ENCODE data around the gene TNFRSF8. TPM values are rescaled to one million over a fixed set of nuclear protein-coding genes. Genes with fewer than 3 reads are reported as not detected.

Gene TNFRSF8
- total and polyA plus RNA-seq, 5 experiments from 2014 or later, result not detected

DNA sequence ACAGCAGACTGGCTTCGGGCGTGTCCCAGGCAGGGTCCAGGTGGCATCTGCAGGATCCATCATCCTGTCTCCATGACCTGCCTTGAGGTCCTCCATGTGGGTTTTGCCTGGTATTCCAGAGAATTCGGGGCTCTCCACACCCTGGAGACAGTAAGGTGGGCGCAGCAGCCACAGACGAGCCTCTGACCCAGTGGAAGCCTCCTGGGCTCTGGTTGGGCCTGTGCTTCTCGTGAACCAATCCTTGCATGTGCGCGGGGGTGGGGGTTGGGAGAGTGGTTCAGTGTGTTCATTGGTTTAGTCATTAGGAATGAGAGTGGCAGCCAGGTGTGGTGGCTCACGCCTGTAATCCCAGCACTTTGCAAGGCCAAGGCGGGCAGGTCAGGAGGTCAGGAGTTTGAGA is 71.6 kb downstream of the TNFRSF8 start:
- H3K27ac Mint-ChIP-seq, result peak overlapping the region in 3 of 10 donors; percentile 25 to 80 (median 42)
- H3K4me1 Mint-ChIP-seq, result peaks cover 4 to 34% (median 28%) of the 10 kb centered on the region in 4 donors
- no peaks in the 10 kb centered on the region for H3K9me3 Mint-ChIP-seq
- H3K36me3 Mint-ChIP-seq, result no peaks in the 10 kb centered on the region
- DNase-seq (no peak), ATAC-seq (no peak)
- no peaks in the 10 kb centered on the region for H3K27me3 Mint-ChIP-seq
- POLR2A ChIA-PET, result interaction anchor here (0.9 to 5.3 kb wide), 8 partner anchors 10 to 75 kb away, joined by 3 to 45 read pairs (median 4); partner anchors contain the start of gene TNFRSF1B
- H3K4me3 Mint-ChIP-seq, result no peak overlapping the region

DNA sequence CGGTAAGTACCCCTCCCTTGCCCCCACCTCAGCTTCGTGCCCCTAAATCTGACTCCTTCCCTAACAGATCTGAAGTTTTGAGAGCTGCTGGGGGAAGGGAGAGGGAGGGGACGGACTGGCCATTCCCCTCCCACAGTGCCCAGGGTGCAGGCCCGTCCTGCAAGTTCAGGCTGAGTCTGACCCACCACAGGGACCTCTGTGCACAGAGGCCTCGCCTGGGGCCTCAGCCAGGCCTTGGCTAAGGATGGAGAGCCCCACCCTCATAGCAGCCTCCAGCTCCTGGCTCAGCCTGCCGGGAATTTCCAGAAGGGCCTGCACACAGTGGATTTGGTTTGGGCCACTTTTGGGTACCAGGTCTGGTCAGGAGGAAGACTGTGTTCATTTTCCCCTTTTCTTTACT is 72.5 kb downstream of the TNFRSF8 start:
- Mint-ChIP-seq H3K9me3 (no peaks in the 10 kb centered on the region), H3K4me3 (no peak overlapping the region), H3K27ac (peak overlapping the region in 4 of 10 donors; percentile 17 to 89 (median 50)), H3K27me3 (no peaks in the 10 kb centered on the region), H3K36me3 (no peaks in the 10 kb centered on the region), H3K4me1 (peaks cover 4 to 33% (median 27%) of the 10 kb centered on the region in 4 donors)
- POLR2A ChIA-PET, result interaction anchor here (0.7 to 5.3 kb wide), 6 partner anchors 10 to 68 kb away, joined by 3 to 45 read pairs (median 4); partner anchors contain the start of gene TNFRSF1B
- no peak for ATAC-seq
- no peak for DNase-seq

DNA sequence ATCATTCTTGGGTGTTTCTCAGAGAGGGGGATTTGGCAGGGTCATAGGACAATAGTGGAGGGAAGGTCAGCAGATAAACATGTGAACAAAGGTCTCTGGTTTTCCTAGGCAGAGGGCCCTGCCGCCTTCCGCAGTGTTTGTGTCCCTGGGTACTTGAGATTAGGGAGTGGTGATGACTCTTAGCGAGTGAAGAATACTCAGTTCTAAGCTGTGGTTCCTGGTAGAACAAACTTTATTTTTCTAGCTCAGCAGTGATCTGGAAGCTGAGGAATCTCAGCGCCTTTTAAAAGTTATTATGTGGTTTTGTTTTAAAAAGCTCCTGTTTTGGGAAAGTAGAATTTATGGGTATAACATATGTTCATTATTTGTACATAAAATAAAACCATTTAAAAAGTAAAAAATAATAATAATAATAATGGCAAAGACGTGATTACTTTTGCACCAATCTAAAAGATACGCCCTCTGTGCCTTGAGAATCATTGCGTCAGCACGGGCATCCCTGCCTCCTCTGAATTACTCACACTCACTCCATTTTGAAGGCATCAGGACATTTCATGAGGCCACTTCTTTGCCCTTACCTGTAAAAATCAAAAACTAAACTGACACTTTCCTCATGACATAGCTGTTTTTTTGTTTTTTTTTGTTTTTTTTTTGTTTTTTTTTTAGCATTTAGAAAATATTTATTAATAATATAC is 74.0 kb downstream of the TNFRSF8 start:
- POLR2A ChIA-PET, result interaction anchor here (1.0 to 7.8 kb wide), 2 partner anchors 11 to 13 kb away, joined by 3 to 67 read pairs; no protein-coding TSS in a partner anchor
- H3K4me1 Mint-ChIP-seq, result peaks cover 4 to 30% (median 24%) of the 10 kb centered on the region in 4 donors
- no peak overlapping the region for H3K4me3 Mint-ChIP-seq
- DNase-seq, result no peak
- no peak for ATAC-seq
- no peaks in the 10 kb centered on the region for H3K36me3 Mint-ChIP-seq
- H3K9me3 Mint-ChIP-seq, result no peaks in the 10 kb centered on the region
- H3K27me3 Mint-ChIP-seq, result no peaks in the 10 kb centered on the region
- H3K27ac Mint-ChIP-seq, result peak overlapping the region in 1 of 10 donors; percentile 61

DNA sequence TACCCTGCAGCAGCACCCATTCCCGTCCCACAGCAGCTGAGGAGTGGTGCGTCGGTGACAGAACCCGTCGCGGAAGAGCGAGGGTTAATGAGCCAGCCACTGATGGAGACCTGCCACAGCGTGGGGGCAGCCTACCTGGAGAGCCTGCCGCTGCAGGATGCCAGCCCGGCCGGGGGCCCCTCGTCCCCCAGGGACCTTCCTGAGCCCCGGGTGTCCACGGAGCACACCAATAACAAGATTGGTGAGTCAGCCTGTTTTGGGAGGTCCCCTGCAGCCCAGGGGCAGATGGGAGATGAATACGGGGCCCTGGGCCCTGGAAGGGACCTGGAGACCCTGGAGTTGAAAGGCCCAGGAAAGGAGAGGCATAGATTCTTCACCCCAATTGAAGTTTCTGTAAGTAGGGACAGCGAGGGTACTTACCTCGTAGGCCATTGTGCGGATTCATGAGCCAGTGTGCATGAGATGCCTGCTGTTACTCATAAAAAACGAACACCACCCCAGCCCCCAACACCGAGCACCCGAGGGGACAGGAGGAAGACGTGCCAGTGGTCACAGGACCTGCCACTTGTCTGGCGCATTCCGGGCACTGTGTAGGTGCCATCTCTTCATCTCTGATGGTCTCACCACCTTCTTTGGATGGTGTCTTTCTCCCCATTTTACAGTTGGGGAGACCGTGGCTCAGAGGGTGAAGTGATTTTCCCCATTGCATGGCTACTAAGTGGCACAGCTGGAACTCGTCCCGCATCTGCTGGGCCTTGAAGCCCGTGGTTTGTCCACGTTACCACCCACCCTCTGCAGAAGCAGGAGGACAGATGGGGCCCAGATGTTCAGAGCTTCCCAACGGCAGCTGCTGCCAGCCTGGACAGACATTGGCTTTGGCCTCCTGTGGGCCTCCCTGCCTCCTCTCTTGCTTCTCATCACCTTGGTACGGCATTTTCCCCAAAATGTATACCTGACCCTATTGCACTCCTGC is 75.4 kb downstream of the TNFRSF8 start:
- H3K9me3 Mint-ChIP-seq, result no peaks in the 10 kb centered on the region
- no peak for ATAC-seq
- no peak overlapping the region for H3K4me3 Mint-ChIP-seq
- DNase-seq, result no peak
- H3K36me3 Mint-ChIP-seq, result no peaks in the 10 kb centered on the region
- peaks cover 8 to 26% (median 19%) of the 10 kb centered on the region in 4 donors for H3K4me1 Mint-ChIP-seq
- no peaks in the 10 kb centered on the region for H3K27me3 Mint-ChIP-seq
- H3K27ac Mint-ChIP-seq, result peak overlapping the region in 4 of 10 donors; percentile 32 to 73 (median 52)
- POLR2A ChIA-PET, result interaction anchor here (7.8 kb wide), 1 partner anchor 12 kb away, joined by 67 read pairs; no protein-coding TSS in a partner anchor

DNA sequence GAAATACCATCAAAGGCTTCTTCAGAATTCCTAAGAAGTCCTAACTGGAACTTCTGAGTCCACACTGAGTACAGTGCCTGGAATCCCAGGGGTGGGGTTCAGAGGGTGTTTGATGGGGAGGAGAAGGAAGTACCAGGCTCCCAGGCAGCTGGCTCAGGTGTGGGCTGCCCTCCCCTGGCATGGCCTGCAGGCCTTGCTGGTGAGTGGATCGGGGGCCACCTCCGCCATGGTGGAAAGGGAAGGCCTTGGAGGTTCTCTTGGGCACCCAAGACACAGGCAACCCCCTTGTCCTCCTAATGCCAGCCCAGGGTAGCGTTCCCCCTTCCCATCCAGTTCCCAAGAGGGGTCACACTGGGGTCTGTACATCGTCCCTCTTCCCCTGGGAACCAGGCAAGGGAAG is 76.9 kb downstream of the TNFRSF8 start:
- Mint-ChIP-seq H3K27me3 (no peaks in the 10 kb centered on the region), H3K36me3 (no peaks in the 10 kb centered on the region), H3K4me3 (no peak overlapping the region), H3K9me3 (no peaks in the 10 kb centered on the region), H3K4me1 (peaks cover 11 to 31% (median 17%) of the 10 kb centered on the region in 4 donors), H3K27ac (peak overlapping the region in 1 of 10 donors; percentile 32)
- DNase-seq (no peak), ATAC-seq (no peak)
- POLR2A ChIA-PET, result interaction anchor here (7.8 kb wide), 1 partner anchor 10 kb away, joined by 67 read pairs; no protein-coding TSS in a partner anchor

DNA sequence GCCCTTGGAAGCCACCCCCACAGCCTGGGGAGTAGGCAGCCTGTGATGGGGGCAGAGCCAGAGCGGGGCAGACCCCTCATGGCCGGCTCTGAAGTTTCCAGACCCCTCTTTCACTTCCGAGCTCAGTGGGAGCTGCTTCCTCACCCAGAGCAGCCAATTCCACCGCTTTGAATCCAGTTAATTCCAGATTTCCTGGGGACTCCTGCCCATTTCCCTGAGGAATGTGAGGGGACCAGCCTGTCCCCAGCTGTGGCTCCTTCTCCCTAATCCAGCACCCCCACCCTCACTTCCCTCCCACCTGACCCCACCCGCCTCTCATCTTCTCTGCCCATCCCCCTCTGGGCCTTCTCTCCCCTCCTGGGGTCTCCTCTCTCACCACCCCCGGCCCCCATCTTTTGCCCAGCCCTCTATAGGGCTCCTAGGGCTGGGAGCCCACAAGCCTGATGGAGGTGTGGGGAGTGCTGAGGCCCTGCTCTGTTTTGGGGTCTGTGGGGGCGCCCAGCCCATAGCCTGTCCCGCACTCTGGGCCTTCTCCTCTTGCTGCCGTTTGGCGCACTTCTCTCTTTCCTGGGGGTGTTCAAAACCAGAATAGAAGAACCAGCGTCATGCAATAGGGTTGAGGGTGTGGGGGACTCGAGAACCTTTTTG is 77.5 kb downstream of the TNFRSF8 start:
- no peaks in the 10 kb centered on the region for H3K36me3 Mint-ChIP-seq
- DNase-seq (no peak), ATAC-seq (no peak)
- peaks cover 11 to 36% (median 20%) of the 10 kb centered on the region in 4 donors for H3K4me1 Mint-ChIP-seq
- POLR2A ChIA-PET, result interaction anchor here (0.7 to 7.8 kb wide), 4 partner anchors 10 to 30 kb away, joined by 3 to 67 read pairs (median 3); no protein-coding TSS in a partner anchor
- H3K4me3 Mint-ChIP-seq, result no peak overlapping the region
- H3K27me3 Mint-ChIP-seq, result no peaks in the 10 kb centered on the region
- peak overlapping the region in 1 of 10 donors; percentile 56 for H3K27ac Mint-ChIP-seq
- H3K9me3 Mint-ChIP-seq, result no peaks in the 10 kb centered on the region

DNA sequence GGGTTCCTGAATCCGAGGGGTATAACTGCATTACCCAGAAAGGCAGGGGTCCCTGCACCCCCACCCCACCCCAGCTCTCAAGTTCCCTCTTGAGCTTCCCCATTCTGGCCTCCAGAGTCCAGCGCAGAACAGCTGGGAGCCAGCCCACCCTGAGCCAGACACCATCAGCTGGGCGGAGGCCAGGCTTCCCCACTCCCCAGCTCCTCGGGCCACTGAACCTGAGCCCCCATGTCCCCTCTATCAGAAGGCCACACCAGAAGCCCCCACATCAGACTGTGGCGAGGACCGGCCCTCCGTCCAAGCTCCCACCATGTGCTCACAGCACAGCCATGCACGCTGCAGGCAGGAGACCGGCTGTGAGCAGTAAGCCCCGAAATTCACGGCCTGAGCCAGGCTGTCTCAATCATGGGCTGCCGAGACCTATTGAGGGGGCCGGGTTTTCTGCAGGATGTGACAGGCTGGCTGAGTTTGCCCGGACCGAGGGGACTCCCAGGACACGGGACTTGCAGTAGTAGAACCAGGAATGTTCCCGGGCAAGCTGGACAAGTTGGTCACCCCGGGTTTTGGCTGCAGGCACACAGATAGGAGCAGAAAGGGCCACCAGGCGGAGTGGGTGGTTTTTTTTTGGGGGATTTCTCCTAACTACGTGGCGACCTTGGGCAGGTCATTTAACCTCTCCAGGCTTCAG is 78.2 kb downstream of the TNFRSF8 start:
- no peaks in the 10 kb centered on the region for H3K27me3 Mint-ChIP-seq
- no peak overlapping the region for H3K4me3 Mint-ChIP-seq
- ATAC-seq, result no peak
- peak overlapping the region in 6 of 10 donors; percentile 32 to 81 (median 58) for H3K27ac Mint-ChIP-seq
- H3K4me1 Mint-ChIP-seq, result peaks cover 9 to 39% (median 22%) of the 10 kb centered on the region in 4 donors
- POLR2A ChIA-PET, result interaction anchor here (0.7 to 7.8 kb wide), 6 partner anchors 9 to 29 kb away, joined by 3 to 67 read pairs (median 3); no protein-coding TSS in a partner anchor
- no peaks in the 10 kb centered on the region for H3K9me3 Mint-ChIP-seq
- DNase-seq, result no peak
- no peaks in the 10 kb centered on the region for H3K36me3 Mint-ChIP-seq

DNA sequence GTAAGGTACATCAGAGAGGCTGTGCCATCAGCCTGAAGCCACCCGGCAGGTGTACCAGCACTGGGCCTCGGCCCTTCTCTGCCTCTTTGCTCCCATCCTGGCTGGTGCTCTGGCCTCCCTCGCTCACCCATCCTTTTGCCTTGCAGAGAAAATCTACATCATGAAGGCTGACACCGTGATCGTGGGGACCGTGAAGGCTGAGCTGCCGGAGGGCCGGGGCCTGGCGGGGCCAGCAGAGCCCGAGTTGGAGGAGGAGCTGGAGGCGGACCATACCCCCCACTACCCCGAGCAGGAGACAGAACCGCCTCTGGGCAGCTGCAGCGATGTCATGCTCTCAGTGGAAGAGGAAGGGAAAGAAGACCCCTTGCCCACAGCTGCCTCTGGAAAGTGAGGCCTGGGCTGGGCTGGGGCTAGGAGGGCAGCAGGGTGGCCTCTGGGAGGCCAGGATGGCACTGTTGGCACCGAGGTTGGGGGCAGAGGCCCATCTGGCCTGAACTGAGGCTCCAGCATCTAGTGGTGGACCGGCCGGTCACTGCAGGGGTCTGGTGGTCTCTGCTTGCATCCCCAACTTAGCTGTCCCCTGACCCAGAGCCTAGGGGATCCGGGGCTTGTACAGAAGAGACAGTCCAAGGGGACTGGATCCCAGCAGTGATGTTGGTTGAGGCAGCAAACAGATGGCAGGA is 79.2 kb downstream of the TNFRSF8 start:
- Mint-ChIP-seq H3K36me3 (no peaks in the 10 kb centered on the region), H3K9me3 (no peaks in the 10 kb centered on the region), H3K4me1 (peaks cover 16 to 49% (median 31%) of the 10 kb centered on the region in 4 donors), H3K4me3 (no peak overlapping the region), H3K27ac (peak overlapping the region in 6 of 10 donors; percentile 32 to 96 (median 60)), H3K27me3 (no peaks in the 10 kb centered on the region)
- ATAC-seq, result no peak
- DNase-seq, result no peak
- POLR2A ChIA-PET, result interaction anchor here (0.9 to 7.8 kb wide), 4 partner anchors 8 to 23 kb away, joined by 3 to 67 read pairs (median 4); no protein-coding TSS in a partner anchor

DNA sequence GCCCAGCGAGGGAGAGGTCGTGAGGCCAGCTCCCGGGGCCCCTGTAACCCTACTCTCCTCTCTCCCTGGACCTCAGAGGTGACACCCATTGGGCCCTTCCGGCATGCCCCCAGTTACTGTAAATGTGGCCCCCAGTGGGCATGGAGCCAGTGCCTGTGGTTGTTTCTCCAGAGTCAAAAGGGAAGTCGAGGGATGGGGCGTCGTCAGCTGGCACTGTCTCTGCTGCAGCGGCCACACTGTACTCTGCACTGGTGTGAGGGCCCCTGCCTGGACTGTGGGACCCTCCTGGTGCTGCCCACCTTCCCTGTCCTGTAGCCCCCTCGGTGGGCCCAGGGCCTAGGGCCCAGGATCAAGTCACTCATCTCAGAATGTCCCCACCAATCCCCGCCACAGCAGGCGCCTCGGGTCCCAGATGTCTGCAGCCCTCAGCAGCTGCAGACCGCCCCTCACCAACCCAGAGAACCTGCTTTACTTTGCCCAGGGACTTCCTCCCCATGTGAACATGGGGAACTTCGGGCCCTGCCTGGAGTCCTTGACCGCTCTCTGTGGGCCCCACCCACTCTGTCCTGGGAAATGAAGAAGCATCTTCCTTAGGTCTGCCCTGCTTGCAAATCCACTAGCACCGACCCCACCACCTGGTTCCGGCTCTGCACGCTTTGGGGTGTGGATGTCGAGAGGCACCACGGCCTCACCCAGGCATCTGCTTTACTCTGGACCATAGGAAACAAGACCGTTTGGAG is 80.0 kb downstream of the TNFRSF8 start:
- Mint-ChIP-seq H3K27ac (peak overlapping the region in 9 of 10 donors; percentile 71 to 96 (median 83)), H3K27me3 (no peaks in the 10 kb centered on the region), H3K9me3 (no peaks in the 10 kb centered on the region), H3K4me1 (peaks cover 18 to 57% (median 39%) of the 10 kb centered on the region in 4 donors), H3K36me3 (no peaks in the 10 kb centered on the region), H3K4me3 (peak overlapping the region in 6 of 10 donors; percentile 29 to 70 (median 49))
- ATAC-seq (peak in 1 of 2 donors; percentile 7), DNase-seq (no peak)
- POLR2A ChIA-PET, result interaction anchor here (0.6 to 7.8 kb wide), 4 partner anchors 7 to 58 kb away, joined by 4 to 67 read pairs (median 5); no protein-coding TSS in a partner anchor

DNA sequence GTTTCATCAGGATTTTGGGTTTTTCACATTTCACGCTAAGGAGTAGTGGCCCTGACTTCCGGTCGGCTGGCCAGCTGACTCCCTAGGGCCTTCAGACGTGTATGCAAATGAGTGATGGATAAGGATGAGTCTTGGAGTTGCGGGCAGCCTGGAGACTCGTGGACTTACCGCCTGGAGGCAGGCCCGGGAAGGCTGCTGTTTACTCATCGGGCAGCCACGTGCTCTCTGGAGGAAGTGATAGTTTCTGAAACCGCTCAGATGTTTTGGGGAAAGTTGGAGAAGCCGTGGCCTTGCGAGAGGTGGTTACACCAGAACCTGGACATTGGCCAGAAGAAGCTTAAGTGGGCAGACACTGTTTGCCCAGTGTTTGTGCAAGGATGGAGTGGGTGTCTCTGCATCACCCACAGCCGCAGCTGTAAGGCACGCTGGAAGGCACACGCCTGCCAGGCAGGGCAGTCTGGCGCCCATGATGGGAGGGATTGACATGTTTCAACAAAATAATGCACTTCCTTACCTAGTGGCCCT is 80.6 kb downstream of the TNFRSF8 start:
- H3K27ac Mint-ChIP-seq, result peak overlapping the region in 9 of 10 donors; percentile 71 to 96 (median 83)
- H3K4me3 Mint-ChIP-seq, result peak overlapping the region in 8 of 10 donors; percentile 8 to 70 (median 32)
- POLR2A ChIA-PET, result interaction anchor here (0.6 to 7.8 kb wide), 4 partner anchors 7 to 57 kb away, joined by 4 to 67 read pairs (median 5); no protein-coding TSS in a partner anchor
- ATAC-seq, result peak; percentile 42 to 75
- H3K36me3 Mint-ChIP-seq, result no peaks in the 10 kb centered on the region
- DNase-seq, result no peak
- no peaks in the 10 kb centered on the region for H3K9me3 Mint-ChIP-seq
- peaks cover 18 to 63% (median 45%) of the 10 kb centered on the region in 4 donors for H3K4me1 Mint-ChIP-seq
- no peaks in the 10 kb centered on the region for H3K27me3 Mint-ChIP-seq

Data from naive thymus-derived CD8-positive, alpha-beta T cell (primary cell).